CD4-positive, alpha-beta T cell (primary cell): ENCODE data around the gene WDR35. TPM values are rescaled to one million over a fixed set of nuclear protein-coding genes. Genes with fewer than 3 reads are reported as not detected.

Source experiments
- ATAC-seq: fragments of 200-7000 bp; cut with Tn5 transposase; one replicate; pipeline ENCODE4 v1.10.0; 2022; ENCODE audit warnings: mild to moderate bottlenecking; ENCODE audit not compliant: poor library complexity
- CTCF ChIA-PET: fragments of 350-600 bp; sonication (Branson Sonifier 250); formaldehyde crosslinking; loops from one replicate; lab custom pipeline; 2021; ENCODE audit warnings: antibody characterized with exemption, inconsistent platforms; lab: Charles Lee
- POLR2A ChIA-PET: fragments of 350-600 bp; sonication (Branson Sonifier 250); formaldehyde crosslinking; loops from one replicate; lab custom pipeline; 2021; ENCODE audit warnings: antibody characterized with exemption, inconsistent platforms; lab: Charles Lee
- DNase-seq, 14 experiments: peaks; one replicate each; pipeline ENCODE4 v3.0.0-alpha.2; 2013 to 2020; ENCODE audit warnings: mixed read lengths in 2 of 14
- H3K27ac ChIP-seq, 2 donors: one replicate each; pipeline versions ENCODE4 v1.5.1 to v1.7.0; 2013; ENCODE audit warnings: low read length in 2 of 2, low read depth in 1 of 2, mild to moderate bottlenecking in 1 of 2
- H3K27me3 ChIP-seq, 2 experiments: 1 replicate in 1 of 2; 2 replicates in 1 of 2; pipeline versions ENCODE4 v1.6.1 to v1.7.0; 2013; ENCODE audit warnings: low read length in 2 of 2, control low read depth in 1 of 2, mild to moderate bottlenecking in 1 of 2, moderate library complexity in 1 of 2; ENCODE audit not compliant: insufficient read depth in 2 of 2, control insufficient read depth in 1 of 2
- H3K36me3 ChIP-seq: one replicate; pipeline ENCODE4 v1.6.1; 2013; ENCODE audit warnings: low read length, control low read depth; ENCODE audit not compliant: insufficient read depth
- H3K4me1 ChIP-seq: one replicate; pipeline ENCODE4 v1.6.1; 2013; ENCODE audit warnings: low read length, control low read depth; ENCODE audit not compliant: insufficient read depth
- H3K4me3 ChIP-seq: one replicate; pipeline ENCODE4 v1.5.1; 2013; ENCODE audit warnings: mild to moderate bottlenecking, low read length, moderate library complexity
- H3K9me3 ChIP-seq, 2 experiments: 1 replicate in 1 of 2; 2 replicates in 1 of 2; pipeline versions ENCODE4 v1.6.1 to v1.7.0; 2013; ENCODE audit warnings: low read length in 2 of 2, mild to moderate bottlenecking in 2 of 2, control low read depth in 1 of 2, moderate library complexity in 1 of 2; ENCODE audit not compliant: control insufficient read depth in 1 of 2, insufficient read depth in 1 of 2
- H3K27ac Mint-ChIP-seq: one replicate; pipeline ENCODE4 v1.8.0; 2020; ENCODE audit warnings: mixed read lengths
- H3K27me3 Mint-ChIP-seq: one replicate; pipeline ENCODE4 v1.8.0; 2021; ENCODE audit warnings: mixed read lengths
- H3K36me3 Mint-ChIP-seq: one replicate; pipeline ENCODE4 v1.8.0; 2021; ENCODE audit warnings: low read depth, mixed read lengths
- H3K4me1 Mint-ChIP-seq: one replicate; pipeline ENCODE4 v1.8.0; 2021; ENCODE audit warnings: low read depth, mixed read lengths
- H3K4me3 Mint-ChIP-seq: one replicate; pipeline ENCODE4 v1.8.0; 2020; ENCODE audit warnings: mild to moderate bottlenecking, mixed read lengths
- H3K9me3 Mint-ChIP-seq: one replicate; pipeline ENCODE4 v1.8.0; 2020; ENCODE audit warnings: mixed read lengths
- intact Hi-C, 2 experiments: fragments of 100-400 bp; cut with DNase I in 1 of 2; cut with micrococcal nuclease in 1 of 2; formaldehyde crosslinking; loops; one replicate each; pipeline versions ENCODE4 v1.15.1 to v1.9.0; 2023 to 2025; cut with DNase I, micrococcal nuclease
- total RNA-seq, 174 experiments: library from RNA in 2 of 174; stranded (reverse) in 2 of 174; gene quantifications; one replicate each; pipeline ENCODE4 v1.2.3 and lab custom pipeline; 2021 to 2026
- TF ChIP-seq, protein P1 (sequence below): fragments of 200-600 bp; IDR thresholded peaks from one replicate; pipeline ENCODE4 v1.8.0; 2022; ENCODE audit warnings: antibody characterized with exemption, mild to moderate bottlenecking

WDR35 gene
- total RNA-seq, 2 experiments from 2014 or later: 2.8 to 3.2 TPM

DNA sequence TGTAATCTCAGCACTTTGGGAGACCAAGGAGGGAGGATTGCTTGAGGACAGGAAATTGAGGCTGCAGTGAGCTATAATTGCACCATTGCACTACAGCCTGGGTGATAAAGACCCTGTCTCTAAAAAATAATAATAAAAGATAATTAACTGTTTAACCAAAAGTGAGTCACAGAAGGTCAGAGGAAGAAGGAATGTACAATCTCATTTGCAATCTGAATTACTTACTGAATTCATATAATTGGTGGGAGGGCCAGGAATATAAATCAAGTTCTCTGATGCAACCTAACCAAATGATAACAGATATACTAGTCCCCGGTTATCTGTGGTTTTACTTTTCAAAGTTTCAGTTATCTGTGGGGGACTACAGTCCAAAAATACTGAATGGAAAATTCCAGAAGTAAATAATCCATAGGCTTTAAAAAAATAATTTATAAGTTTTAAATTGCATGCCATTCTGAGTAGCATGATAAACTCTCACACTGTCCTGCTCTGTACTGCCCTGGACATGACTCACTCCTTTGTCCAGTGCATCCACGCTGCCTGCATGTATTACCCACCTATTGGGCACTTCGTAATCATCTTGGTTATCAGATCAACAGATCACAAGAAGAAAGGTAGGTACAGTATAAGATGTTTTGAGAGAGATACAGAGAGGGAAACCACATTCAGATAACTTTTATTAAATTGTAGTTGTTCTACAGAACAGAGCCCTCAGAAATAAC is 35.3 kb upstream of the WDR35 start:
- Mint-ChIP-seq H3K9me3 (peaks cover 12% of the 10 kb centered on the region), H3K36me3 (peaks cover 42% of the 10 kb centered on the region), H3K27me3 (no peaks in the 10 kb centered on the region), H3K4me3 (no peak overlapping the region), H3K27ac (no peak overlapping the region), H3K4me1 (no peaks in the 10 kb centered on the region)
- ChIA-PET POLR2A (no interaction called here), CTCF (no interaction called here)
- intact Hi-C loops: no loop called here
- peaks cover 15% of the 10 kb centered on the region for H3K36me3 ChIP-seq
- TF ChIP-seq, protein P1, sequence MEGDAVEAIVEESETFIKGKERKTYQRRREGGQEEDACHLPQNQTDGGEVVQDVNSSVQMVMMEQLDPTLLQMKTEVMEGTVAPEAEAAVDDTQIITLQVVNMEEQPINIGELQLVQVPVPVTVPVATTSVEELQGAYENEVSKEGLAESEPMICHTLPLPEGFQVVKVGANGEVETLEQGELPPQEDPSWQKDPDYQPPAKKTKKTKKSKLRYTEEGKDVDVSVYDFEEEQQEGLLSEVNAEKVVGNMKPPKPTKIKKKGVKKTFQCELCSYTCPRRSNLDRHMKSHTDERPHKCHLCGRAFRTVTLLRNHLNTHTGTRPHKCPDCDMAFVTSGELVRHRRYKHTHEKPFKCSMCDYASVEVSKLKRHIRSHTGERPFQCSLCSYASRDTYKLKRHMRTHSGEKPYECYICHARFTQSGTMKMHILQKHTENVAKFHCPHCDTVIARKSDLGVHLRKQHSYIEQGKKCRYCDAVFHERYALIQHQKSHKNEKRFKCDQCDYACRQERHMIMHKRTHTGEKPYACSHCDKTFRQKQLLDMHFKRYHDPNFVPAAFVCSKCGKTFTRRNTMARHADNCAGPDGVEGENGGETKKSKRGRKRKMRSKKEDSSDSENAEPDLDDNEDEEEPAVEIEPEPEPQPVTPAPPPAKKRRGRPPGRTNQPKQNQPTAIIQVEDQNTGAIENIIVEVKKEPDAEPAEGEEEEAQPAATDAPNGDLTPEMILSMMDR: no peak
- no peak for ATAC-seq
- H3K9me3 ChIP-seq: peaks cover 7 to 9% of the 10 kb centered on the region in 2 experiments
- no peaks in the 10 kb centered on the region for H3K4me1 ChIP-seq
- H3K27me3 ChIP-seq: no peaks in the 10 kb centered on the region
- H3K4me3 ChIP-seq: no peak overlapping the region
- DNase-seq: no peak
- H3K27ac ChIP-seq: no peak overlapping the region

DNA sequence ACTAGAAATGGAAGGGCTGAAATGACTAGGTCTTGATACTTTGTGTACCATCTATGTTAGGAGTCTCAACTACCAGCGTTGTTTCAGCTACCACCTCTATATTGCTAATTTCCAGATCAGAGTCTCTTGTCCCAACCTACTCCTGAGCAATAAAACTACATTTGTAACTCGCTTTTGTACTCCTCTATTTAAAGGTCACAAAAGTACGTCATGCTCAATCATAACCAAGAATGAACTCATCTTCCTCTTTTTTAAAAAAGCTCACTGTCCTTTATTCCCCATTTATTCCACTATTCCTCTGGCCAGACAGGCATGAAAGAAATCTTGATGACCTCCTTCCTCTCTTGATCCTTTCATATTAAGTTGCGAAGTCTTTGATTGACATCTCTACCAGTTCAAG is 33.8 kb upstream of the WDR35 start:
- DNase-seq: no peak
- Mint-ChIP-seq H3K4me3 (no peak overlapping the region), H3K27me3 (no peaks in the 10 kb centered on the region), H3K27ac (no peak overlapping the region), H3K4me1 (no peaks in the 10 kb centered on the region), H3K36me3 (peaks cover 30% of the 10 kb centered on the region), H3K9me3 (peaks cover 12% of the 10 kb centered on the region)
- no peaks in the 10 kb centered on the region for H3K27me3 ChIP-seq
- H3K27ac ChIP-seq: no peak overlapping the region
- peaks cover 7 to 9% of the 10 kb centered on the region in 2 experiments for H3K9me3 ChIP-seq
- H3K4me3 ChIP-seq: no peak overlapping the region
- ChIA-PET POLR2A (no interaction called here), CTCF (no interaction called here)
- TF ChIP-seq, protein P1: no peak
- no peak for ATAC-seq
- peaks cover 8% of the 10 kb centered on the region for H3K36me3 ChIP-seq
- intact Hi-C loops: no loop called here
- H3K4me1 ChIP-seq: no peaks in the 10 kb centered on the region

GRCh38 chr2:20021405-20022009 is 31.6 kb upstream of the WDR35 start:
- no peak overlapping the region for H3K4me3 Mint-ChIP-seq
- Histone ChIP-seq H3K27me3 (no peaks in the 10 kb centered on the region), H3K9me3 (peaks cover 7 to 9% of the 10 kb centered on the region in 2 experiments), H3K4me3 (no peak overlapping the region), H3K27ac (no peak overlapping the region), H3K36me3 (no peaks in the 10 kb centered on the region), H3K4me1 (no peaks in the 10 kb centered on the region)
- H3K36me3 Mint-ChIP-seq: peaks cover 14% of the 10 kb centered on the region
- no peak for ATAC-seq
- POLR2A ChIA-PET: no interaction called here
- no peaks in the 10 kb centered on the region for H3K4me1 Mint-ChIP-seq
- DNase-seq: no peak
- H3K27me3 Mint-ChIP-seq: no peaks in the 10 kb centered on the region
- peaks cover 10% of the 10 kb centered on the region for H3K9me3 Mint-ChIP-seq
- TF ChIP-seq, protein P1: no peak
- CTCF ChIA-PET: no interaction called here
- no peak overlapping the region for H3K27ac Mint-ChIP-seq
- intact Hi-C loops: no loop called here
